ENCODE data around the gene CLIP2. TPM values are rescaled to one million over a fixed set of nuclear protein-coding genes. Genes with fewer than 3 reads are reported as not detected.

CLIP2 gene
- polyA plus RNA-seq, 1 of the 3 experiments (the other 2 are of a cell fraction) = 14.3 TPM

GRCh38 chr7:74332373-74333176, 43.4 kb downstream of the CLIP2 start (continued):
- TF ChIP-seq IRF3 (IDR thresholded peaks at IDR 0.05; ENCODE audit: low read depth, low read length) (no peak), EZH2phosphoT487 (IDR thresholded peaks at IDR 0.05; ENCODE audit: borderline replicate concordance, low read depth) (no peak), FOSL2 (IDR thresholded peaks at IDR 0.05; ENCODE audit: borderline replicate concordance, low read depth) (no peak), MXI1 (IDR thresholded peaks at IDR 0.05; ENCODE audit: low read depth, low read length) (no peak), GATA2 (CRISPR knock-in tag; IDR thresholded peaks at IDR 0.05) (no peak)

DNA sequence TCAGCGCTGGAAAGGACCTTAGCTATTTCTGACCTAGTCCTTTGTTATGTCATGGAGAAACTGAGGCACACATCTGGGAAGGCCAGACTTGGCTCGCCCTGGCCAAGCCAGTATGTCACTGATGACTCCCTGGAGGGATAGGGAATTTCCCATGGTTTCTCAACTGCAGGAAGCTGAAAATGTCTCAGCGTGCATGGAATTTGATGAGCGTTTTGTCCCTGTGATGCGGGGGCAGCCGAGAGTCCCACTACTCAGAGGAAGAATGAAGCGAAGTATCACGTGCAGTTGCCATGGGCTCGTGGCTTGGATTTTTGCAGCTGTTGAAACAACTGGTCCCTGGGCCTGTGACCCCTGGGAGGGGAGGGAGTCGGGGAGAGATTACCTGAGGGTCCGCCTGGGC, 44.8 kb downstream of the CLIP2 start:
- H3K4me2 ChIP-seq = no peak overlapping the region
- no peak for TF ChIP-seq PBX3 (IDR thresholded peaks at IDR 0.05)
- TF ChIP-seq, protein P1, sequence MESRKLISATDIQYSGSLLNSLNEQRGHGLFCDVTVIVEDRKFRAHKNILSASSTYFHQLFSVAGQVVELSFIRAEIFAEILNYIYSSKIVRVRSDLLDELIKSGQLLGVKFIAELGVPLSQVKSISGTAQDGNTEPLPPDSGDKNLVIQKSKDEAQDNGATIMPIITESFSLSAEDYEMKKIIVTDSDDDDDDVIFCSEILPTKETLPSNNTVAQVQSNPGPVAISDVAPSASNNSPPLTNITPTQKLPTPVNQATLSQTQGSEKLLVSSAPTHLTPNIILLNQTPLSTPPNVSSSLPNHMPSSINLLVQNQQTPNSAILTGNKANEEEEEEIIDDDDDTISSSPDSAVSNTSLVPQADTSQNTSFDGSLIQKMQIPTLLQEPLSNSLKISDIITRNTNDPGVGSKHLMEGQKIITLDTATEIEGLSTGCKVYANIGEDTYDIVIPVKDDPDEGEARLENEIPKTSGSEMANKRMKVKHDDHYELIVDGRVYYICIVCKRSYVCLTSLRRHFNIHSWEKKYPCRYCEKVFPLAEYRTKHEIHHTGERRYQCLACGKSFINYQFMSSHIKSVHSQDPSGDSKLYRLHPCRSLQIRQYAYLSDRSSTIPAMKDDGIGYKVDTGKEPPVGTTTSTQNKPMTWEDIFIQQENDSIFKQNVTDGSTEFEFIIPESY (IDR thresholded peaks at IDR 0.05; ENCODE audit: borderline replicate concordance, low read depth) = no peak
- POLR2A ChIA-PET = interaction anchor here (0.6 kb wide), 1 partner anchor 1502 kb away, joined by 3 read pairs; no protein-coding TSS in a partner anchor

GRCh38 chr7:74337926-74338325, 48.7 kb downstream of the CLIP2 start:
- no peak overlapping the region for H3K9ac ChIP-seq
- H3K4me2 ChIP-seq = no peak overlapping the region
- ChIA-PET POLR2A (no interaction called here), CTCF (no interaction called here)
- H3K4me3 ChIP-seq (ENCODE audit: low read depth in 2 of 2, low read length in 1 of 2) = no peak overlapping the region
- peaks cover 16% of the 10 kb centered on the region for H3K79me2 ChIP-seq (ENCODE audit: insufficient read depth)
- H3K27me3 ChIP-seq (ENCODE audit: insufficient read depth) = no peaks in the 10 kb centered on the region
- no peak overlapping the region for H3K27ac ChIP-seq (ENCODE audit: low read depth in 2 of 2, low read length in 1 of 2)
- peaks cover 0 to 4% of the 10 kb centered on the region in 2 experiments for H3K36me3 ChIP-seq (replicated peaks in 1 of 2; ENCODE audit: control insufficient read depth in 1 of 2, insufficient read depth in 2 of 2, low read length in 1 of 2)
- H3F3A ChIP-seq (replicated peaks; ENCODE audit: insufficient read depth) = peaks cover 15% of the 10 kb centered on the region
- H4K20me1 ChIP-seq (ENCODE audit: insufficient read depth) = peaks cover 6% of the 10 kb centered on the region; the same call in 1 of the 2 replicates
- H3K9me2 ChIP-seq = no peaks in the 10 kb centered on the region
- H3K4me1 ChIP-seq (ENCODE audit: control insufficient read depth in 1 of 2, insufficient read depth in 2 of 2, low read depth in 1 of 2, low read length in 1 of 2) = peaks cover 0 to 3% of the 10 kb centered on the region in 2 experiments; a peak in 2 of 4 replicates
- H3K9me3 ChIP-seq = no peaks in the 10 kb centered on the region
- H2AFZ ChIP-seq (ENCODE audit: low read depth) = no peak overlapping the region
- WGBS (ENCODE audit: low lambda C conversion rate) = 89% methylated on average over 9 of the region's 9 CpGs
- DNase-seq = no peak
- TF ChIP-seq NRF1 (IDR thresholded peaks at IDR 0.05; ENCODE audit: low read depth, low read length) = no peak
- TF ChIP-seq CTCF (IDR thresholded peaks at IDR 0.05) = no peak
- no peak for TF ChIP-seq YY1 (IDR thresholded peaks at IDR 0.05; ENCODE audit: low read depth)
- no peak for TF ChIP-seq TCF12 (IDR thresholded peaks at IDR 0.05)
- no peak for TF ChIP-seq GABPA (IDR thresholded peaks at IDR 0.05; ENCODE audit: low read depth)
- no peak for TF ChIP-seq MEF2A (IDR thresholded peaks at IDR 0.05; ENCODE audit: borderline replicate concordance, low read depth)
- no peak for TF ChIP-seq FOSL2 (IDR thresholded peaks at IDR 0.05; ENCODE audit: borderline replicate concordance, low read depth)
- no peak for TF ChIP-seq MAX (IDR thresholded peaks at IDR 0.05; ENCODE audit: low read depth)
- TF ChIP-seq TEAD4 (IDR thresholded peaks at IDR 0.05; ENCODE audit: borderline replicate concordance, insufficient read depth) = no peak
- no peak for TF ChIP-seq NFIC (IDR thresholded peaks at IDR 0.05; ENCODE audit: borderline replicate concordance)
- TF ChIP-seq EZH2phosphoT487 (IDR thresholded peaks at IDR 0.05; ENCODE audit: borderline replicate concordance, low read depth) = no peak
- TF ChIP-seq EP300 (IDR thresholded peaks at IDR 0.05; ENCODE audit: borderline replicate concordance in 1 of 2, low read depth in 1 of 2, low read length in 1 of 2) = no peak
- no peak for TF ChIP-seq JUND (IDR thresholded peaks at IDR 0.05)

More for the DNA sequence above, 44.8 kb downstream of the CLIP2 start:
- H3K9me2 ChIP-seq = no peaks in the 10 kb centered on the region
- H4K20me1 ChIP-seq (ENCODE audit: insufficient read depth) = no peaks in the 10 kb centered on the region; the same call in 1 of the 2 replicates
- peaks cover 0 to 4% of the 10 kb centered on the region in 2 experiments for H3K36me3 ChIP-seq (replicated peaks in 1 of 2; ENCODE audit: control insufficient read depth in 1 of 2, insufficient read depth in 2 of 2, low read length in 1 of 2)
- WGBS (ENCODE audit: low lambda C conversion rate) = 61% methylated on average over 11 of the region's 11 CpGs
- peaks cover 17% of the 10 kb centered on the region for H3K79me2 ChIP-seq (ENCODE audit: insufficient read depth)
- no peaks in the 10 kb centered on the region for H3F3A ChIP-seq (replicated peaks; ENCODE audit: insufficient read depth)
- H3K4me3 ChIP-seq (ENCODE audit: low read depth in 2 of 2, low read length in 1 of 2) = no peak overlapping the region
- 0 out of 4 replicates have a peak overlapping the region, but pooled peaks of 1 of the 2 experiments have one; percentile 10 for H3K27ac ChIP-seq (ENCODE audit: low read depth in 2 of 2, low read length in 1 of 2)
- H2AFZ ChIP-seq (ENCODE audit: low read depth) = no peak overlapping the region
- CTCF ChIA-PET = interaction anchor here (0.7 to 1.2 kb wide), 3 partner anchors 68 to 128 kb away, joined by 3 to 4 read pairs (median 3); no protein-coding TSS in a partner anchor
- no peaks in the 10 kb centered on the region for H3K9me3 ChIP-seq
- H3K4me1 ChIP-seq (ENCODE audit: control insufficient read depth in 1 of 2, insufficient read depth in 2 of 2, low read depth in 1 of 2, low read length in 1 of 2) = peaks cover 0 to 3% of the 10 kb centered on the region in 2 experiments; a peak in 1 of 4 replicates
- DNase-seq = peak; percentile 21
- no peak overlapping the region for H3K9ac ChIP-seq
- no peaks in the 10 kb centered on the region for H3K27me3 ChIP-seq (ENCODE audit: insufficient read depth)
